Kidney tubule cell (primary cell): ENCODE measurements around the gene ALG14.
"Not testable (repeated sequence)": the region's sequence is repeated elsewhere in the genome, so short reads cannot be mapped to it uniquely, and the experiment has no call there.

Experiments
- DNase-seq: peaks from one replicate; pipeline ENCODE4 v3.0.0-alpha.2; 2018; ENCODE audit warnings: low spot score

ALG14 gene

GRCh38 chr1:95072532-95073419 is at the start of gene ALG14:
ALG14 (minus strand) TSS chr1:95072951; CDS start chr1:95072898, 53 bp downstream.
- peak; percentile 95 for DNase-seq

- no peak for DNase-seq
Observed at GRCh38 chr1:95122151-95122697, 49.5 kb upstream of the ALG14 start.

DNA sequence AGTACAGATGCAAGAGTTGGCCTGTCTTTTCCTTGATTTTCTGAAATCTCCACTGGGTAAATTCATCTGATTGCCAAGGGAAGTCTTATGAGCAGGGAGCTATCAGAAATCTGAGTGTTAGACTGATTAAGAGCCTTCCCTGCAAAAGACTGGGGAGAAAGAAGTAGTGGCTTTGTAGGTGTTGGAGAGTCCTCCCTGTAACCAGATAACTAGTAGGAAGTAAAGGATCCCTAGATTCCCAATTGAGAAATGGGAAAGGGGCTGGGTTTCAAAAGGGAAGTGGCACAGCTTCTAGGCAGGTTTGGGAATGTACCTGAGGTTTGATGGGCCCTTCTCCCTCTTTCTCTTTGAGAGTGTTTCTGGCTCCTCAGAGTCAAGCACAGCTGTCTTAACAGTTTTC is 46.5 kb upstream of the ALG14 start:
- no peak for DNase-seq

GRCh38 chr1:95118710-95119109 is 46.0 kb upstream of the ALG14 start:
- no peak for DNase-seq

GRCh38 chr1:95118067-95118499 is 45.3 kb upstream of the ALG14 start:
- DNase-seq: no peak

- DNase-seq: peak; percentile 74
Observed at GRCh38 chr1:95117207-95118066, 44.7 kb upstream of the ALG14 start, which contains the start of gene TLCD4. TLCD4 (plus strand) TSS chr1:95117355; CDS start chr1:95143902, 26,547 bp downstream.

- DNase-seq: peak; percentile 81
Observed at GRCh38 chr1:95116580-95117206, 43.9 kb upstream of the ALG14 start.

GRCh38 chr1:95115708-95116137 is 43.0 kb upstream of the ALG14 start:
- no peak for DNase-seq

DNA sequence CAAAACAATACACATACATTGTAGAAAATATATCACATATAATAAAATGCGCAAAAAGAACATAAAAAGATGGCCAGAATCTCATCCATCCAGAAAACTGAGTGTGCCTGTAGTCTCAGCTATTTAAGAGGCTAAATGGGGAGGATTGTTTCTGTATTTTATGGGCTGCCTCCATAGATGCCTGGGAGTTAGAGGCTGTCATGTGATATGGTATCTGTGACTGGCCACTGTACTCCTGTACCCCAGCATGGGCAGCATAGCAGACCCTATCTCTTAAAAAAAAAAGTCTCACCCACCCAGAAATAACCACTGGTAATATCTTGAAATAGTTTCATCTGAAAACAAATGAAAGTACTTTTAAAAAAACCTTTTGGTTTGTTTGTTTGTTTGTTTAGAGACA is 40.9 kb upstream of the ALG14 start:
- no peak for DNase-seq

DNA sequence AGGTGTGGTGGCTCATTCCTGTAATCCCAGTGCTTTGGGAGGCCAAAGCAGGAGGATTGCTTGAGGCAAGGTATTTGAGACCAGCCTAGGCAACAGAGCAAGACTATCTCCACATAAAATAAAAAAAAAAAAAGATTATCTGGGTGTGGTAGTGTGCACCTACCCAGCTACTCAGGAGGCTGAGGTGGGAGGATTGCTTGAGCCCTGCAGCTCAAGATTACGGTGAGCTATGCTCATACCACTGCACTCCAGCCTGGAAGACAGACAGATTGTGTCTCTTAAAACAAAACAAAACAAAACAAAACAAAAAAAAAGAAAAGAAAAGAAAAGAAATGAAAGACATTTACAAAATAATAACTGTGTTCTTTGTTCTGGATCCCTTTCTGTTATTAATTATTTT is 38.3 kb upstream of the ALG14 start:
- no peak for DNase-seq

GRCh38 chr1:95108792-95109191 is 36.0 kb upstream of the ALG14 start:
- DNase-seq: no peak

DNA sequence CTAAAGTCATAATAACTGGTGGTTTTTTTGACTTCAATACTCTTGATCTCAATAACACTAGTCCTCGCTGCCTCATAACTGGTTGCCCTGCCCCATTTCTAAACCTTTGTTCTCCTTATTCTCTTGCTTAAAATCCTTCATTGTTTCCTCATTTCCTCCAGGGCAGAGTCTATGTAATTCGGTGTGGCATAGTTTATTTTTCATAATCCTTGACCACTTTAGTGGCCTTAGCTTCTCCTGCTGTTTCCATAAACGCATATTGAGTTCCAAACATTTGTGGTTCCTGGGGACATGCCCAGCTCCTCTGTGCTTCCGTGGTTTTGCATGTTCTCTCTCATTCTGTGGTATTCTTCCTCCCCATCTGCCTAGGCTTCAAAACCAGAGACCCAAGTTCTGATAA is 25.4 kb upstream of the ALG14 start:
- no peak for DNase-seq

GRCh38 chr1:95097426-95097825 is 24.7 kb upstream of the ALG14 start:
- no peak for DNase-seq

GRCh38 chr1:95096218-95096841 is 23.6 kb upstream of the ALG14 start:
- DNase-seq: no peak

GRCh38 chr1:95095833-95096217 is 23.1 kb upstream of the ALG14 start:
- DNase-seq: no peak

- DNase-seq: no peak
Observed at GRCh38 chr1:95094923-95095322, 22.2 kb upstream of the ALG14 start.

GRCh38 chr1:95093296-95093695 is 20.5 kb upstream of the ALG14 start:
- no peak for DNase-seq

DNA sequence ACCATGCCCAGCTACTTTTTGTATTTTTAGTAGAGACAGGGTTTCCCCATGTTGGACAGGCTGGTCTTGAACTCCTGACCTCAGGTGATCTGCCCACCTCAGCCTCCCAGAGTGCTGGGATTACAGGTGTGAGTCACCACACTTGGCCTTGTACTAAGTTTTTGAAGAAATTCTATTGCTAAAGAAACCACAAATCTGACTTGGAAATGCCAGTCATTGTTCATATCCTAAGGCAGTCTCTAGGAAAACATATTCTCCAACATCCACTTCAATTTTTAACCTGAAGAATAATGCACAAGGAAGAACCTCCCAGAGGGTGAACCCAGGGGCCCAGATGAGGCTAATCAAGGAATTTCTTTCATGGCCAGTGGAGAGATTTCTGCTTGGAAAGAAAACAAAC is 20.1 kb upstream of the ALG14 start:
- DNase-seq: peak; percentile 39

DNA sequence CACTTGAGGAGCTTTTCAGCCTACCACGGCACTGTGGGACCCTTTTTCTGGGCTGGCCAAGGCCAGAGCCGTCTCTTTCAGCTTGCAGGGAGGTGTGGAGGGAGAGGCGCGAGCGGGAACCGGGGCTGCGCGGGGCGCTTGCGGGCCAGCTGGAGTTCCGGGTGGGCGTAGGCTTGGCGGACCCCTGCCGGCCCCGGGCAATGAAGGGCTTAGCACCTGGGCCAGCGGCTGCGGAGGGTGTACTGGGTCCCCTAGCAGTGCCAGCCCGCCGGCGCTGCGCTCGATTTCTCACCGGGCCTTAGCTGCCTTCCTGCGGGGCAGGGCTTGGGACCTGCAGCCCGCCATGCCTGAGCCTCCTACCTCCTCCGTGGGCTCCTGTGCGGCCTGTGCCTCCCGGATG is 18.5 kb upstream of the ALG14 start:
- not testable (repeated sequence) for DNase-seq

DNA sequence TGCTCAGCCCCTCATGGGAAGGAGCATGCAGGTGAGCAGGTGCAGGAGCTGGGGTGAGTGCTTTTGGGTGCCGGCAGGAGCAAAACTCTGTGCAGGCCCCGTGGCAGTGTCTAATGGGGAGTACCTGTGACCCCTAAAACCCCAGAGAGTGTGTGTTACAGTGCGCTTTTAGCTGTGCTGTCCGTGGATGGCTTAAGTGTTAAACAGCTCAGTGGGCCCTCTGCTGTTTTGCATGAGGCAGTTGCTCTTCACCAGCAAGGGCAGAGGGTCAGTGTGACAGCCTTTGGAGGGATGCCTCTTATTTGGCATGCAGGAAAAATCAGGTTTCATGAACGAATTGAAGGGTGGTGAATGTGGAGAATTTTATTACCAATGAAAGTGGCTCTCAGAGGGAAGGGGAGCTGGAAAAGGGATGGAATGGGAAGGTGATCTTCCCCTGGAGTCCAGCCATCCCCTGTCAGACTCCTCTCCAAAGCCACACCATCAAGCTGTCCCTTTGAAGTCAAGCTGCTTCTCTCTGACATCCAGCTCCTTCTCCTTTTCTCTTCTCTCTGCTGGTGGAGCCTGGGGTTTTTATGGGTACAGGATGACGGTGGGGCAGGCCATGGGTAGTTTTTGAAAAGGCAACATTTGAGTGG is 17.0 kb upstream of the ALG14 start:
- no peak for DNase-seq

DNA sequence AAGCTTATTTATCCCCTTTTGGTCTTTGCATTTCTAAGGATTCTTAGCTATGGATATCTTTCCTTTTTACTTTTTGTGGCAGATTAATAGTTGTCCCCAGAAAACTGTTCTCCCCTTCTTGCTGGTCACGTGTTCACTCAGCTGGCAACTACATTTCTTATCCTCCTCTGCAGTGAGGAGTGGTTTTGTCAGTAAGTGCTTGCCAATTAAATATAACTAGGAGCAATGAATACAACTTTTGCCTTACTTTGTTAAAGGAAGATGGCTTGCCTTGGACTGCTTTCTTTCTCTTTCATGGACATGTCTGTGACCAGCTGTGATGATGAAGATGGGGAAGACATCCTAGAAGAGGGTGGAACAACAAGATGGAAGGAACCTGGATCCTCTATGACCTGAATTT is 15.6 kb upstream of the ALG14 start:
- DNase-seq: no peak
